ENCODE data around the gene CD58. TPM values are rescaled to one million over a fixed set of nuclear protein-coding genes. Genes with fewer than 3 reads are reported as not detected.

The CD58 gene
- total RNA-seq, 2 experiments from 2014 or later = 3.9 to 4.2 TPM

- no peak overlapping the region for H3K4me3 Mint-ChIP-seq
- CTCF ChIA-PET = interaction anchor here (1.1 to 3.4 kb wide), 3 partner anchors 8 to 338 kb away, joined by 3 to 18 read pairs (median 4); no protein-coding TSS in a partner anchor
- no peaks in the 10 kb centered on the region for H3K9me3 Mint-ChIP-seq
- intact Hi-C loops (cut with micrococcal nuclease) = no loop called here
- no peaks in the 10 kb centered on the region for H3K36me3 Mint-ChIP-seq (ENCODE audit: low read depth)
- DNase-seq = no peak
- no peak overlapping the region for H3K27ac Mint-ChIP-seq
- no peaks in the 10 kb centered on the region for H3K27me3 Mint-ChIP-seq (ENCODE audit: low read depth)
- H3K4me1 Mint-ChIP-seq (ENCODE audit: low read depth) = no peaks in the 10 kb centered on the region
Measured at GRCh38 chr1:116477429-116477828, 93.4 kb downstream of the CD58 start.

DNA sequence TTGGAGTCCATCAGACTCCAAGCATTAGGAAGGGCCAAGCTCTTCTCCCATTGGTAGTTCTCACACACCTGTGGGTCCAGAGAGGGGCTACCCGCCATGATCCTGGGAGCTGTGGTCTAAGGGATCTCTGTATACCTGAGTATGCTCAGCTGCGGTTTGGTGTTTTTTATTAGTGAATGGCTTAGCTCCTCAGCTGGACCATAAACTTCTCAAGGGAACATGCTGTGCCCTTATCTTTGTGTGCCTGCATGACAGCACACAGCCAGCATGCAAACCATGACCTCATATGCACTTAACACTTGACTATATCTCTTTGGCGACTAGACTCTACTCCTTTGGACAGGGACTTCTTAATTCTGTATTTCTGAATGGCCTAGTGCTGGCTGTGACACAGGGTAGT lies 94.5 kb downstream of the CD58 start:
- intact Hi-C loops (cut with micrococcal nuclease) = no loop called here
- H3K9me3 Mint-ChIP-seq = no peaks in the 10 kb centered on the region
- no peak for DNase-seq
- no peaks in the 10 kb centered on the region for H3K27me3 Mint-ChIP-seq (ENCODE audit: low read depth)
- H3K4me1 Mint-ChIP-seq (ENCODE audit: low read depth) = no peaks in the 10 kb centered on the region
- no peak overlapping the region for H3K27ac Mint-ChIP-seq
- CTCF ChIA-PET = interaction anchor here (1.1 to 3.4 kb wide), 3 partner anchors 9 to 337 kb away, joined by 4 to 18 read pairs (median 4); no protein-coding TSS in a partner anchor
- H3K4me3 Mint-ChIP-seq = no peak overlapping the region
- H3K36me3 Mint-ChIP-seq (ENCODE audit: low read depth) = no peaks in the 10 kb centered on the region

GRCh38 chr1:116475850-116476218 lies 95.0 kb downstream of the CD58 start:
- Mint-ChIP-seq H3K36me3 (ENCODE audit: low read depth) (no peaks in the 10 kb centered on the region), H3K4me3 (no peak overlapping the region), H3K27ac (no peak overlapping the region), H3K27me3 (ENCODE audit: low read depth) (no peaks in the 10 kb centered on the region), H3K4me1 (ENCODE audit: low read depth) (no peaks in the 10 kb centered on the region), H3K9me3 (no peaks in the 10 kb centered on the region)
- no peak for DNase-seq
- CTCF ChIA-PET = interaction anchor here (1.3 to 3.4 kb wide), 2 partner anchors 9 to 337 kb away, joined by 4 to 18 read pairs; no protein-coding TSS in a partner anchor
- intact Hi-C loops (cut with micrococcal nuclease) = no loop called here

GRCh38 chr1:116474921-116475849 lies 95.6 kb downstream of the CD58 start:
- no peak for DNase-seq
- H3K4me1 Mint-ChIP-seq (ENCODE audit: low read depth) = no peaks in the 10 kb centered on the region
- no peak overlapping the region for H3K4me3 Mint-ChIP-seq
- intact Hi-C loops (cut with micrococcal nuclease) = no loop called here
- H3K27ac Mint-ChIP-seq = no peak overlapping the region
- no peaks in the 10 kb centered on the region for H3K9me3 Mint-ChIP-seq
- H3K36me3 Mint-ChIP-seq (ENCODE audit: low read depth) = no peaks in the 10 kb centered on the region
- CTCF ChIA-PET = interaction anchor here (1.3 to 3.4 kb wide), 2 partner anchors 10 to 336 kb away, joined by 4 to 18 read pairs; no protein-coding TSS in a partner anchor
- H3K27me3 Mint-ChIP-seq (ENCODE audit: low read depth) = no peaks in the 10 kb centered on the region

- no peak for DNase-seq
- Mint-ChIP-seq H3K36me3 (ENCODE audit: low read depth) (no peaks in the 10 kb centered on the region), H3K4me3 (no peak overlapping the region), H3K27ac (no peak overlapping the region), H3K27me3 (ENCODE audit: low read depth) (no peaks in the 10 kb centered on the region), H3K9me3 (no peaks in the 10 kb centered on the region), H3K4me1 (ENCODE audit: low read depth) (no peaks in the 10 kb centered on the region)
- CTCF ChIA-PET = interaction anchor here (0.7 to 1.8 kb wide), 3 partner anchors 13 to 333 kb away, joined by 3 to 10 read pairs (median 8); no protein-coding TSS in a partner anchor
- intact Hi-C loops (cut with micrococcal nuclease) = no loop called here
Measured at GRCh38 chr1:116472431-116472961, 98.3 kb downstream of the CD58 start.

GRCh38 chr1:116471241-116471640 lies 99.6 kb downstream of the CD58 start:
- H3K36me3 Mint-ChIP-seq (ENCODE audit: low read depth) = no peaks in the 10 kb centered on the region
- intact Hi-C loops (cut with micrococcal nuclease) = no loop called here
- H3K27me3 Mint-ChIP-seq (ENCODE audit: low read depth) = no peaks in the 10 kb centered on the region
- no peak overlapping the region for H3K4me3 Mint-ChIP-seq
- CTCF ChIA-PET = interaction anchor here (0.6 kb wide), 1 partner anchor 14 kb away, joined by 6 read pairs; no protein-coding TSS in a partner anchor
- no peaks in the 10 kb centered on the region for H3K4me1 Mint-ChIP-seq (ENCODE audit: low read depth)
- H3K27ac Mint-ChIP-seq = no peak overlapping the region
- DNase-seq = no peak
- H3K9me3 Mint-ChIP-seq = no peaks in the 10 kb centered on the region

- DNase-seq = no peak
- Mint-ChIP-seq H3K27me3 (ENCODE audit: low read depth) (peaks cover under 1% of the 10 kb centered on the region), H3K4me1 (ENCODE audit: low read depth) (no peaks in the 10 kb centered on the region), H3K27ac (no peak overlapping the region), H3K9me3 (no peaks in the 10 kb centered on the region), H3K36me3 (ENCODE audit: low read depth) (no peaks in the 10 kb centered on the region), H3K4me3 (no peak overlapping the region)
- intact Hi-C loops (cut with micrococcal nuclease) = no loop called here
- CTCF ChIA-PET = interaction anchor here (2.5 kb wide), 1 partner anchor 14 kb away, joined by 14 read pairs; no protein-coding TSS in a partner anchor
Measured at GRCh38 chr1:116470671-116471070, 100.2 kb downstream of the CD58 start.

- H3K27ac Mint-ChIP-seq = no peak overlapping the region
- H3K27me3 Mint-ChIP-seq (ENCODE audit: low read depth) = peaks cover 2% of the 10 kb centered on the region
- DNase-seq = no peak
- H3K4me3 Mint-ChIP-seq = no peak overlapping the region
- H3K4me1 Mint-ChIP-seq (ENCODE audit: low read depth) = no peaks in the 10 kb centered on the region
- intact Hi-C loops (cut with micrococcal nuclease) = no loop called here
- no peaks in the 10 kb centered on the region for H3K9me3 Mint-ChIP-seq
- H3K36me3 Mint-ChIP-seq (ENCODE audit: low read depth) = no peaks in the 10 kb centered on the region
- CTCF ChIA-PET = interaction anchor here (0.6 to 2.3 kb wide), 3 partner anchors 18 to 494 kb away, joined by 3 to 8 read pairs (median 5); no protein-coding TSS in a partner anchor
Measured at GRCh38 chr1:116466810-116467557, 103.8 kb downstream of the CD58 start.

DNA sequence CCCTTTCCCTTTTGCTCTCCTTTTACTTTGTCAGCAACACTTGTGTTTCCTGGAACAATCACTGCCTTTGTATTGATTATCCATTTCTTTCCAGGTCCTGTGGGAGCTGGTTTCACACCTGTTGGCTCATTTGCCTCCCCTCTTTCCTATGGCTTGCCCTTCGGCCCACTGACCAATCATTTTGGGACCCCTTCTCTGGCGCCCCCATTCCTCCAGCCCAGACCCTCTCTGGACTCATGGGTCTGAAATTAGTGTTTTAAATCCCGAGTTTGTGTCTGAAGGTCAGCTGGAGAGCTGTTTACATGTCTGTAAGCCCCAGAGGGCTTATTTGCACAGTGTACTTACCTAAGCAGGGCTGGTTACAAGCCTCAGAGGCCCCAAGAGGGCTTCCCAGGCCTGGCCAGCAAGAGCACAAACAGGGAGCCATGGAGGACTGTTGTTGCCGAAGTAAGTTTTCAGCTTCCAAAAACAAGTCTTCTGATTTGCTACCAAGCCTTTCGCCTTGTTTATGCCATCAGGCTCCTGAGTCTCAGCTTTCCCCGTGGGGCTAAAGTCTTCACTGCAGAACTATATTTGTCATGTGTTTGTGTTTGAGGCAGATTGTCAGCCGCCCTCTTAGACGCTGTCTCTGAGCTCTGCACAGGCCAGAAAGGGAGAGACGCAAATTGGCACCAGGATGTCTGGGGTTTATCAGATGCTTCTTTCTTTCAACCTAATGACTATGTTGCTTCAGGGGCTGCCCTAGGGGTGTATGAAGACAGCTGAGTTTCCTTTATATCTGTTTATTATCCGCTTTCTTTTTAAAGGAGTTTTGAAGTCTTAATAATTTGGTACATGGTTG lies 104.8 kb downstream of the CD58 start:
- H3K27me3 Mint-ChIP-seq (ENCODE audit: low read depth) = peaks cover 2% of the 10 kb centered on the region
- H3K9me3 Mint-ChIP-seq = no peaks in the 10 kb centered on the region
- no peak overlapping the region for H3K27ac Mint-ChIP-seq
- no peaks in the 10 kb centered on the region for H3K36me3 Mint-ChIP-seq (ENCODE audit: low read depth)
- H3K4me3 Mint-ChIP-seq = no peak overlapping the region
- CTCF ChIA-PET = interaction anchor here (2.3 kb wide), 1 partner anchor 19 kb away, joined by 8 read pairs; no protein-coding TSS in a partner anchor
- no peak for DNase-seq
- intact Hi-C loops (cut with micrococcal nuclease) = no loop called here
- H3K4me1 Mint-ChIP-seq (ENCODE audit: low read depth) = no peaks in the 10 kb centered on the region

GRCh38 chr1:116465477-116465844 lies 105.4 kb downstream of the CD58 start:
- Mint-ChIP-seq H3K4me1 (ENCODE audit: low read depth) (no peaks in the 10 kb centered on the region), H3K27me3 (ENCODE audit: low read depth) (peaks cover 2% of the 10 kb centered on the region), H3K9me3 (no peaks in the 10 kb centered on the region), H3K4me3 (no peak overlapping the region), H3K27ac (no peak overlapping the region), H3K36me3 (ENCODE audit: low read depth) (no peaks in the 10 kb centered on the region)
- CTCF ChIA-PET = no interaction called here
- intact Hi-C loops (cut with micrococcal nuclease) = no loop called here
- DNase-seq = no peak
